ENCODE data around the gene TMEM191B.
"Not testable (repeated sequence)": the region's sequence is repeated elsewhere in the genome, so short reads cannot be mapped to it uniquely, and the experiment has no call there.

Gene TMEM191B

GRCh38 chr22:18527752-18528596 lies at the start of gene TMEM191B:
TMEM191B (plus strand) TSS chr22:18527802; CDS start chr22:18527981, 179 bp downstream.
- not testable (repeated sequence) for DNase-seq (ENCODE audit: low spot score)

GRCh38 chr22:18496227-18496626 lies 31.4 kb upstream of the TMEM191B start:
- not testable (repeated sequence) for DNase-seq (ENCODE audit: low spot score)

GRCh38 chr22:18511327-18511726 lies 16.3 kb upstream of the TMEM191B start:
- not testable (repeated sequence) for DNase-seq (ENCODE audit: low spot score)

- not testable (repeated sequence) for DNase-seq (ENCODE audit: low spot score)
These were observed 15.2 kb upstream of the TMEM191B start for GRCh38 chr22:18512378-18512777.

GRCh38 chr22:18513454-18513853 lies 14.1 kb upstream of the TMEM191B start:
- DNase-seq (ENCODE audit: low spot score) = not testable (repeated sequence)

GRCh38 chr22:18518061-18518460 lies 9.5 kb upstream of the TMEM191B start, which contains the start of gene GGTLC3:
GGTLC3 (minus strand) TSS chr22:18518161; CDS start chr22:18517897, 264 bp downstream.
- not testable (repeated sequence) for DNase-seq (ENCODE audit: low spot score)

GRCh38 chr22:18522762-18523161 lies 4.8 kb upstream of the TMEM191B start:
- not testable (repeated sequence) for DNase-seq (ENCODE audit: low spot score)

GRCh38 chr22:18523328-18523727 lies 4.3 kb upstream of the TMEM191B start:
- DNase-seq (ENCODE audit: low spot score) = not testable (repeated sequence)

- DNase-seq (ENCODE audit: low spot score) = peak; percentile 34
These were observed 1.2 kb downstream of the TMEM191B start for GRCh38 chr22:18528597-18529415.

GRCh38 chr22:18529416-18530145 lies 2.0 kb downstream of the TMEM191B start:
- DNase-seq (ENCODE audit: low spot score) = not testable (repeated sequence)

- DNase-seq (ENCODE audit: low spot score) = not testable (repeated sequence)
These were observed 6.0 kb downstream of the TMEM191B start for GRCh38 chr22:18533633-18534032.

- not testable (repeated sequence) for DNase-seq (ENCODE audit: low spot score)
These were observed 6.7 kb downstream of the TMEM191B start for GRCh38 chr22:18534315-18534714.

GRCh38 chr22:18539994-18540393 lies 12.4 kb downstream of the TMEM191B start:
- not testable (repeated sequence) for DNase-seq (ENCODE audit: low spot score)

GRCh38 chr22:18543400-18543799 lies 15.8 kb downstream of the TMEM191B start:
- DNase-seq (ENCODE audit: low spot score) = not testable (repeated sequence)

GRCh38 chr22:18544615-18545014 lies 17.0 kb downstream of the TMEM191B start:
- not testable (repeated sequence) for DNase-seq (ENCODE audit: low spot score)

- DNase-seq (ENCODE audit: low spot score) = not testable (repeated sequence)
These were observed 22.0 kb downstream of the TMEM191B start for GRCh38 chr22:18549458-18550179.

- DNase-seq (ENCODE audit: low spot score) = not testable (repeated sequence)
These were observed 23.4 kb downstream of the TMEM191B start for GRCh38 chr22:18551046-18551445.

GRCh38 chr22:18552839-18553597 lies 25.4 kb downstream of the TMEM191B start:
- not testable (repeated sequence) for DNase-seq (ENCODE audit: low spot score)

GRCh38 chr22:18554280-18555256 lies 27.0 kb downstream of the TMEM191B start:
- not testable (repeated sequence) for DNase-seq (ENCODE audit: low spot score)

Data from NAMALWA (cell line).